HepG2 (cell line): ENCODE data around the gene EXOC7. TPM values are rescaled to one million over a fixed set of nuclear protein-coding genes. Genes with fewer than 3 reads are reported as not detected.

Source experiments
- ARID4A ChIP-seq: sonication (generic); formaldehyde crosslinking; IDR thresholded peaks from 2 replicates; pipeline ENCODE4 v1.5.0; 2020; ENCODE audit warnings: mild to moderate bottlenecking, missing genetic modification reagents, borderline replicate concordance
- ARNTL ChIP-seq: sonication (generic); formaldehyde crosslinking; IDR thresholded peaks from 2 replicates; pipeline ENCODE4 v1.4.0; 2020; ENCODE audit warnings: mild to moderate bottlenecking, missing genetic modification reagents
- BCL6 ChIP-seq: IDR thresholded peaks from 2 replicates; pipeline ENCODE4 v1.6.1; 2016; ENCODE audit warnings: missing genetic modification reagents, missing compliant biosample characterization
- CENPBD1 ChIP-seq: sonication (generic); formaldehyde crosslinking; IDR thresholded peaks from 2 replicates; pipeline ENCODE4 v1.8.0; 2022; ENCODE audit warnings: missing genetic modification reagents, low read depth, mild to moderate bottlenecking, borderline replicate concordance
- ELF4 ChIP-seq: sonication (generic); formaldehyde crosslinking; IDR thresholded peaks from 2 replicates; pipeline ENCODE4 v1.5.0; 2020; ENCODE audit warnings: missing genetic modification reagents, mild to moderate bottlenecking, moderate library complexity, borderline replicate concordance
- FOXC1 ChIP-seq: sonication (generic); formaldehyde crosslinking; IDR thresholded peaks from 2 replicates; pipeline ENCODE4 v1.8.0; 2022; ENCODE audit warnings: mild to moderate bottlenecking, missing genetic modification reagents, borderline replicate concordance
- FUBP1 ChIP-seq: sonication (generic); formaldehyde crosslinking; IDR thresholded peaks from 2 replicates; pipeline ENCODE4 v1.5.1; 2020; ENCODE audit warnings: missing genetic modification reagents, mild to moderate bottlenecking, borderline replicate concordance
- HES4 ChIP-seq: sonication (generic); formaldehyde crosslinking; IDR thresholded peaks from 2 replicates; pipeline ENCODE4 v1.9.0; 2021; ENCODE audit warnings: mild to moderate bottlenecking, missing genetic modification reagents, borderline replicate concordance
- HOXA9 ChIP-seq: sonication (generic); formaldehyde crosslinking; IDR thresholded peaks from 2 replicates; pipeline ENCODE4 v1.8.1; 2022; ENCODE audit warnings: missing genetic modification reagents, mild to moderate bottlenecking, moderate library complexity, borderline replicate concordance
- KDM1A ChIP-seq: IDR thresholded peaks from 2 replicates; pipeline ENCODE4 v1.6.1; 2016; ENCODE audit warnings: missing compliant biosample characterization
- RARG ChIP-seq: sonication (generic); formaldehyde crosslinking; IDR thresholded peaks from 2 replicates; pipeline ENCODE4 v1.4.0; 2020; ENCODE audit warnings: low read depth, mild to moderate bottlenecking, missing genetic modification reagents
- SOX6 ChIP-seq, 2 experiments: fragments of 450-650 bp in 1 of 2; sonication (generic) in 1 of 2; formaldehyde crosslinking in 1 of 2; IDR thresholded peaks; 2 replicates each; pipeline versions ENCODE4 v1.4.0 to v1.6.1; 2017 to 2020; ENCODE audit warnings: antibody characterized with exemption in 1 of 2, mild to moderate bottlenecking in 1 of 2, missing genetic modification reagents in 1 of 2
- TAF1 ChIP-seq: sonication (generic); formaldehyde crosslinking; IDR thresholded peaks from 2 replicates; pipeline ENCODE4 v1.4.0; 2020; ENCODE audit warnings: missing genetic modification reagents
- WIZ ChIP-seq: sonication (generic); formaldehyde crosslinking; IDR thresholded peaks from 2 replicates; pipeline ENCODE4 v1.5.1; 2020; ENCODE audit warnings: mild to moderate bottlenecking, missing genetic modification reagents
- ZNF362 ChIP-seq: sonication (generic); formaldehyde crosslinking; IDR thresholded peaks from 2 replicates; pipeline ENCODE4 v1.4.0; 2020; ENCODE audit warnings: missing genetic modification reagents, mild to moderate bottlenecking, borderline replicate concordance
- polyA plus RNA-seq, 8 experiments: library from polyadenylated mRNA; depleted of rRNA in 3 of 8; stranded (reverse) in 7 of 8; unstranded in 1 of 8; fragments of >200 nt; fragmentation: Illumina TruSeq in 4 of 8; extraction: Trizol in 4 of 8; gene quantifications; 2 replicates each; pipeline versions ENCODE4 v1.2.1 to v1.2.3, GENCODE V29; 2011 to 2016; ENCODE audit warnings: low read depth in 4 of 8, missing spikeins in 1 of 8, mixed read lengths in 1 of 8; ENCODE audit not compliant: insufficient read depth in 1 of 8
- total RNA-seq, 5 experiments: library from RNA; depleted of rRNA; stranded (reverse); fragments of >200 nt; fragmentation: Illumina TruSeq; extraction: Trizol; gene quantifications; 2 replicates each; pipeline ENCODE4 v1.2.3, GENCODE V29; 2016; ENCODE audit warnings: low read depth in 1 of 5
- TF ChIP-seq, protein P1 (sequence below): sonication (generic); formaldehyde crosslinking; IDR thresholded peaks from 2 replicates; pipeline ENCODE4 v1.4.0; 2020; ENCODE audit warnings: missing genetic modification reagents, mild to moderate bottlenecking, borderline replicate concordance

Gene EXOC7
- total and polyA plus RNA-seq, 2 of the 13 experiments (the other 11 are each of a cell fraction or from before 2014, with no cell fraction given): 86.9 to 116 TPM

DNA sequence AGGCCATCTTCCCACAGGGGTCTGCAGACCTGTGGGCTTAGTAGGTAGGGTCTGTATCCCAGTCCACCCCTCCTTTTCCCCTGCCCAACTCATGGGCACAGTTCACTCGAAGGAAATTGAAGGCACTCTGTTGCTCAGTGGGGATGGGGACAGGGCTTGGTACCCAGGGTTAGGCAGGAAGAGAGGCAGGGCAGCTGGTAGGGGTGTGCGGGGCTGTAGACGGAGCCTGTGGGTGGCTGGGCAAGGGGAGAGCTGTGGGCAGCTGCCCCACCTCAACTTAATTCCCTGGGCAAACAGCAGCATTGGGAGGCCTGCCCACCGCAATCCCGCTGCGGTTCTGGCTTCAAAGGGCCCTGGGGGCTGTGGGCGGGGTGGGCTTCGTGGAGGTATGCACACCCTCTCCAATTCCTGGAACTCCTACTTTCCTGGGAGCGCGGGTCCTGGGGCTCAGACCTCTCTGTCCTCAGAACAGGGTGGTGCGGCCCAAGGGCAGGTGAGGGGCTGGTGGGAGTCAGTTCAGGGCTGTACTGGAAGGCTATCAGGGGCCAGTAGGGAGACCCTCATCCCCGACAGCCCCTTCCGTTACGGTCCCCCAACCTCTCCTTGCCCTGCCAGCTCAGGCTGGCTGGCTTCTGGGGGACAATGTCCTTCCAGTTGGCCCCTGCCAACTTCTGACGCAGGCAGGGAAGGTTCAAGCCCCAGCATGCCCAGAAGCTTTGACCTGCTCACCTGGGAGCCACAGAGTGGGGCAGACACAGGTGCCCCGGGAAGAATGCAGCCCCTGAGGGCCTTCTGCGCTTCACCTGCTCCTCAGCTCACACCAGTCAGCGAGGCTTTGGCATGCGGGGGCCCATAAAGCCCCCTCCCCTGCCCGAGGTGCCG is 28.3 kb upstream of the EXOC7 start (continued):
- TF ChIP-seq BCL6 (CRISPR knock-in tag) (peak; percentile 91), ARNTL (no peak), ELF4 (CRISPR knock-in tag) (no peak), KDM1A (no peak), HOXA9 (no peak), WIZ (CRISPR knock-in tag) (no peak), CENPBD1 (CRISPR knock-in tag) (no peak), FOXC1 (CRISPR knock-in tag) (no peak), FUBP1 (CRISPR knock-in tag) (no peak), TAF1 (no peak), ZNF362 (CRISPR knock-in tag) (no peak), SOX6 (IDR thresholded peaks at IDR 0.05) (no peak), SOX6 (CRISPR knock-in tag; IDR thresholded peaks at IDR 0.05) (peak; percentile 18; the same call in 1 of the 2 replicates), RARG (CRISPR knock-in tag) (no peak), HES4 (CRISPR knock-in tag) (no peak), ARID4A (CRISPR knock-in tag) (no peak)
- TF ChIP-seq, protein P1, sequence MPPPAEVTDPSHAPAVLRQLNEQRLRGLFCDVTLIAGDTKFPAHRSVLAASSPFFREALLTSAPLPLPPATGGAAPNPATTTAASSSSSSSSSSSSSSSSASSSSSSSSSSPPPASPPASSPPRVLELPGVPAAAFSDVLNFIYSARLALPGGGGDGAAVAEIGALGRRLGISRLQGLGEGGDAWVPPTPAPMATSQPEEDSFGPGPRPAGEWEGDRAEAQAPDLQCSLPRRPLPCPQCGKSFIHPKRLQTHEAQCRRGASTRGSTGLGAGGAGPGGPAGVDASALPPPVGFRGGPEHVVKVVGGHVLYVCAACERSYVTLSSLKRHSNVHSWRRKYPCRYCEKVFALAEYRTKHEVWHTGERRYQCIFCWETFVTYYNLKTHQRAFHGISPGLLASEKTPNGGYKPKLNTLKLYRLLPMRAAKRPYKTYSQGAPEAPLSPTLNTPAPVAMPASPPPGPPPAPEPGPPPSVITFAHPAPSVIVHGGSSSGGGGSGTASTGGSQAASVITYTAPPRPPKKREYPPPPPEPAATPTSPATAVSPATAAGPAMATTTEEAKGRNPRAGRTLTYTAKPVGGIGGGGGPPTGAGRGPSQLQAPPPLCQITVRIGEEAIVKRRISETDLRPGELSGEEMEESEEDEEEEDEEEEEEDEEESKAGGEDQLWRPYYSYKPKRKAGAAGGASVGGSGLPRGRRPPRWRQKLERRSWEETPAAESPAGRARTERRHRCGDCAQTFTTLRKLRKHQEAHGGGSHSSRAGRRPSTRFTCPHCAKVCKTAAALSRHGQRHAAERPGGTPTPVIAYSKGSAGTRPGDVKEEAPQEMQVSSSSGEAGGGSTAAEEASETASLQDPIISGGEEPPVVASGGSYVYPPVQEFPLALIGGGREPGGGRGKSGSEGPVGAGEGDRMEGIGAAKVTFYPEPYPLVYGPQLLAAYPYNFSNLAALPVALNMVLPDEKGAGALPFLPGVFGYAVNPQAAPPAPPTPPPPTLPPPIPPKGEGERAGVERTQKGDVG (CRISPR knock-in tag): no peak
